CD14-positive monocyte (primary cell): ENCODE data around the gene TULP1. TPM values are rescaled to one million over a fixed set of nuclear protein-coding genes. Genes with fewer than 3 reads are reported as not detected.
A peak's percentile ranks its signal among the peaks of the same experiment; 100 is the strongest.

ENCODE experiments used
- DNase-seq, 3 donors: peaks; one replicate each; pipeline ENCODE4 v3.0.0-alpha.2; 2011 to 2022
- H2AFZ ChIP-seq: 2 replicates; pipeline ENCODE4 v1.6.0; 2012; ENCODE audit warnings: mild to moderate bottlenecking, low read depth, low read length, inconsistent platforms; ENCODE audit not compliant: insufficient read depth, poor library complexity, severe bottlenecking
- H3K27ac ChIP-seq, 2 donors: 1 replicate in 1 of 2; 2 replicates in 1 of 2; pipeline ENCODE4 v1.5.1; 2012 to 2013; ENCODE audit warnings: low read length in 2 of 2, control low read depth in 1 of 2, inconsistent platforms in 1 of 2, low read depth in 1 of 2, mild to moderate bottlenecking in 1 of 2
- H3K27me3 ChIP-seq, 2 donors: one replicate each; pipeline versions ENCODE4 v1.6.0 to v1.6.1; 2011 to 2013; ENCODE audit warnings: low read length in 2 of 2; ENCODE audit not compliant: control insufficient read depth in 2 of 2, insufficient read depth in 2 of 2
- H3K36me3 ChIP-seq, 2 donors: replicated peaks in 1 of 2; 1 replicate in 1 of 2; 2 replicates in 1 of 2; pipeline versions ENCODE4 v1.5.1 to v1.6.1; 2012 to 2013; ENCODE audit warnings: low read length in 2 of 2, control low read depth in 1 of 2, inconsistent platforms in 1 of 2, mild to moderate bottlenecking in 1 of 2; ENCODE audit not compliant: insufficient read depth in 2 of 2, control insufficient read depth in 1 of 2
- H3K4me1 ChIP-seq, 2 donors: 1 replicate in 1 of 2; 2 replicates in 1 of 2; pipeline versions ENCODE4 v1.5.1 to v1.6.1; 2012 to 2013; ENCODE audit warnings: low read length in 2 of 2, control low read depth in 1 of 2, inconsistent platforms in 1 of 2, mild to moderate bottlenecking in 1 of 2, moderate library complexity in 1 of 2; ENCODE audit not compliant: insufficient read depth in 2 of 2, control insufficient read depth in 1 of 2
- H3K4me2 ChIP-seq: replicated peaks from 2 replicates; pipeline ENCODE3; 2012; ENCODE audit warnings: low read length, moderate library complexity, mild to moderate bottlenecking; ENCODE audit not compliant: poor library complexity, severe bottlenecking; ENCODE audit errors: extremely low read depth
- H3K4me3 ChIP-seq, 3 experiments: fragments of 200-600 bp in 1 of 3; sonication (generic) in 1 of 3; replicated peaks in 1 of 3; 1 replicate in 2 of 3; 2 replicates in 1 of 3; pipeline ENCODE4 v1.5.1; 2011 to 2013; ENCODE audit warnings: low read length in 3 of 3, mild to moderate bottlenecking in 3 of 3, control low read depth in 2 of 3, low read depth in 2 of 3, inconsistent platforms in 1 of 3, moderate library complexity in 1 of 3
- H3K79me2 ChIP-seq: 2 replicates; pipeline ENCODE4 v1.6.0; 2012; ENCODE audit warnings: mild to moderate bottlenecking, control low read depth, inconsistent platforms, low read length, moderate library complexity; ENCODE audit not compliant: insufficient read depth
- H3K9ac ChIP-seq: 2 replicates; pipeline ENCODE4 v1.6.0; 2017; ENCODE audit warnings: low read length, mild to moderate bottlenecking; ENCODE audit not compliant: insufficient read depth, poor library complexity, severe bottlenecking
- H3K9me3 ChIP-seq, 2 donors: replicated peaks in 1 of 2; 1 replicate in 1 of 2; 2 replicates in 1 of 2; pipeline versions ENCODE4 v1.5.1 to v1.6.1; 2012 to 2013; ENCODE audit warnings: low read length in 2 of 2, control low read depth in 1 of 2; ENCODE audit not compliant: control insufficient read depth in 1 of 2, insufficient read depth in 1 of 2
- H4K20me1 ChIP-seq: 2 replicates; pipeline ENCODE4 v1.6.0; 2012; ENCODE audit warnings: mild to moderate bottlenecking, low read length, control low read depth, moderate library complexity; ENCODE audit not compliant: insufficient read depth
- H3K27ac Mint-ChIP-seq, 7 donors: one replicate each; pipeline ENCODE4 v1.8.0; 2020; ENCODE audit warnings: mild to moderate bottlenecking in 7 of 7, mixed read lengths in 7 of 7, moderate library complexity in 6 of 7, inconsistent platforms in 2 of 7
- H3K27me3 Mint-ChIP-seq, 3 donors: one replicate each; pipeline ENCODE4 v1.8.0; 2021 to 2022; ENCODE audit warnings: low read depth in 3 of 3, mild to moderate bottlenecking in 3 of 3, mixed read lengths in 3 of 3, moderate library complexity in 3 of 3, inconsistent platforms in 1 of 3
- H3K36me3 Mint-ChIP-seq, 2 donors: one replicate each; pipeline ENCODE4 v1.8.0; 2020; ENCODE audit warnings: mixed read lengths in 2 of 2, inconsistent platforms in 1 of 2, mild to moderate bottlenecking in 1 of 2
- H3K4me1 Mint-ChIP-seq: one replicate; pipeline ENCODE4 v1.8.0; 2020; ENCODE audit warnings: mild to moderate bottlenecking, mixed read lengths
- H3K4me3 Mint-ChIP-seq, 2 donors: one replicate each; pipeline ENCODE4 v1.8.0; 2020; ENCODE audit warnings: mild to moderate bottlenecking in 2 of 2, mixed read lengths in 2 of 2, moderate library complexity in 1 of 2
- H3K9me3 Mint-ChIP-seq, 7 donors: one replicate each; pipeline ENCODE4 v1.8.0; 2020 to 2022; ENCODE audit warnings: mixed read lengths in 7 of 7, mild to moderate bottlenecking in 6 of 7, moderate library complexity in 6 of 7, inconsistent platforms in 2 of 7
- CTCF ChIP-seq: fragments of 200-600 bp; IDR thresholded peaks from one replicate; pipeline ENCODE4 v1.8.0; 2022; ENCODE audit warnings: antibody characterized with exemption, mild to moderate bottlenecking
- WGBS: methylation state at CpG from one replicate; pipeline ENCODE4 v1.1.5; 2013; ENCODE audit warnings: missing lambda C conversion rate; ENCODE audit not compliant: insufficient coverage; 5-methylcytosine and 5-hydroxymethylcytosine counted together
- intact Hi-C, 2 donors: fragments of 100-400 bp; cut with micrococcal nuclease; formaldehyde crosslinking; loops; one replicate each; pipeline versions ENCODE4 v1.15.0 to v1.15.1; 2023
- polyA plus RNA-seq, 3 donors: library from polyadenylated mRNA; depleted of rRNA in 1 of 3; unstranded in 2 of 3; stranded (reverse) in 1 of 3; fragments of 300-500 nt in 2 of 3; fragments of >200 nt in 1 of 3; fragmentation: Illumina TruSeq in 2 of 3; gene quantifications; 1 replicate in 2 of 3; 2 replicates in 1 of 3; pipeline ENCODE4 v1.2.3, GENCODE V29; 2012 to 2021

The TULP1 gene
- polyA plus RNA-seq, 3 donors, result not detected

DNA sequence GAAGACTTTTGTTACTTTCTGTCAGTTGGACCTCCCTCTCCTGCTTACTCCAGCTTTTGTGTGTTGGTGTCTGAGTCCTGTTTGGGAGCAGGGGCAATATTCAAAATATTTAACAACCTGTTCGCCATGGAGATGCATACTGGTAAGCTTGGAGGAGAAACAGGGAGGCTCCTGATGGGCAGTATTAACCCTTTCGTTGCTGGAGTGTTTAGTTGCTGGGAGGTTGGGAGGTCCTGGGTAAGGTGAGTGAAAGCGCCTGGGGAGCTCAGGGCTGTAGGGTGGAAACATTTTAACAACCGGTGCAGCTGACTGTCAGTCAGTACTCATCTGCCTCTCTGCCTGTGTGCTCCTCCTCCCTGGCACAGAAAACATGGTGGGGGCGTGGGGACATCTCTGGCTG, 4.2 kb downstream of the TULP1 start:
- H3K4me2 ChIP-seq, result no peak overlapping the region
- Mint-ChIP-seq H3K4me1 (no peaks in the 10 kb centered on the region), H3K27ac (no peak overlapping the region), H3K9me3 (peaks cover 0 to 6% (median 4%) of the 10 kb centered on the region in 7 donors), H3K4me3 (peak overlapping the region in 1 of 2 donors; percentile 21), H3K27me3 (peaks cover 60 to 86% (median 71%) of the 10 kb centered on the region in 3 donors), H3K36me3 (no peaks in the 10 kb centered on the region)
- no peaks in the 10 kb centered on the region for H3K36me3 ChIP-seq
- no peak overlapping the region for H3K9ac ChIP-seq
- no peak for TF ChIP-seq CTCF
- intact Hi-C loops, result no loop called here
- no peak for DNase-seq
- no peak overlapping the region for H2AFZ ChIP-seq
- 61% methylated on average over 3 of the region's 5 CpGs for WGBS
- no peak overlapping the region for H3K27ac ChIP-seq
- no peak overlapping the region for H3K4me3 ChIP-seq
- H3K79me2 ChIP-seq, result no peaks in the 10 kb centered on the region
- H4K20me1 ChIP-seq, result no peaks in the 10 kb centered on the region
- H3K27me3 ChIP-seq, result peaks cover 18 to 59% of the 10 kb centered on the region in 2 donors
- H3K9me3 ChIP-seq, result peaks cover 0 to 4% of the 10 kb centered on the region in 2 donors
- H3K4me1 ChIP-seq, result no peaks in the 10 kb centered on the region

- whole genome bisulfite sequencing, result 83% methylated on average over 1 of the region's 2 CpGs
- no peaks in the 10 kb centered on the region for H3K36me3 Mint-ChIP-seq
- no peak for TF ChIP-seq CTCF
- no peak overlapping the region for H3K27ac ChIP-seq
- no peaks in the 10 kb centered on the region for H3K4me1 ChIP-seq
- intact Hi-C loops, result no loop called here
- H3K27ac Mint-ChIP-seq, result peak overlapping the region in 1 of 7 donors; percentile 25
- H3K4me3 ChIP-seq, result no peak overlapping the region
- no peaks in the 10 kb centered on the region for H3K79me2 ChIP-seq
- H3K4me3 Mint-ChIP-seq, result peak overlapping the region in 1 of 2 donors; percentile 9
- no peaks in the 10 kb centered on the region for H4K20me1 ChIP-seq
- H3K9me3 ChIP-seq, result peaks cover 0 to 4% of the 10 kb centered on the region in 2 donors
- H3K27me3 ChIP-seq, result peaks cover 19 to 64% of the 10 kb centered on the region in 2 donors
- H3K9me3 Mint-ChIP-seq, result peaks cover 0 to 6% (median 4%) of the 10 kb centered on the region in 7 donors
- DNase-seq, result no peak
- no peaks in the 10 kb centered on the region for H3K36me3 ChIP-seq
- H3K4me2 ChIP-seq, result no peak overlapping the region
- no peak overlapping the region for H2AFZ ChIP-seq
- no peaks in the 10 kb centered on the region for H3K4me1 Mint-ChIP-seq
- H3K9ac ChIP-seq, result no peak overlapping the region
- peaks cover 62 to 88% (median 72%) of the 10 kb centered on the region in 3 donors for H3K27me3 Mint-ChIP-seq
Observed at GRCh38 chr6:35508027-35508426, 4.7 kb downstream of the TULP1 start.
